ENCODE results near the gene MYOF. TPM values are rescaled to one million over a fixed set of nuclear protein-coding genes. Genes with fewer than 3 reads are reported as not detected.

The MYOF gene
- total RNA-seq, 2 experiments from 2014 or later, result 22.1 to 22.8 TPM

DNA sequence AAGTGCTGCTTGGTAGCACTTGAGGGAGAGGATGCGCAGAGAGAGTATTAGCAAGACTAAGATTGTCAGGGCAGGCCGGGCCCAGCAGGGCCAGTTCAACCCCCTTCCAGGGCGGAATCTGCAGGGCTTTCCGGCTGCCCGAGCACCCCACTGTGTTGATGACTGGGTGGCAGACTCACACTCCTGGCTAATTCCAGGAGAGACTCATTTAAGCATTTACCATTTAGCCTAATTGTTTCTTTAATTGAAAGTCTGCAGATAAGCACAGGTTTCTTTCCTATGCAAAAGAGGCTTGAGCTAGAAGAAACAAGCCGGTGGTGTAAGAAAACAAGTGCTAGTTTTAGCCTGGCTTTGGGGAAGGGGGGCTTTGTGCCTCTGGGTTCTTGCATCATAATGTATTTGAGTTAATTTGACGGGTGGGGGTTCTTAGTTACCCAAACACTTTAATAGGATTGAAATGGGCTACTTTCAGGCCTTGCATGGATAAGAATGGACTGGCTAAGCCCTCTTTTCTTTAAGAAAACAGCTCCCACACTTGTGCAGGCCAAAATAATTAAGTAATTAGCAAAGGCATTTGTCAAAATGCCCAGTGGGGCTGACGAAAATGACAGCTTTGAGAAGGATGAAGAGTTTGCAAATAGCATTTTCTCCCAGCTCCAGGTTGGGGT lies 201.3 kb downstream of the MYOF start:
- Mint-ChIP-seq H3K9me3 (no peaks in the 10 kb centered on the region), H3K4me1 (no peaks in the 10 kb centered on the region), H3K4me3 (no peak overlapping the region), H3K27ac (no peak overlapping the region), H3K27me3 (no peaks in the 10 kb centered on the region), H3K36me3 (no peaks in the 10 kb centered on the region)
- DNase-seq, result no peak

DNA sequence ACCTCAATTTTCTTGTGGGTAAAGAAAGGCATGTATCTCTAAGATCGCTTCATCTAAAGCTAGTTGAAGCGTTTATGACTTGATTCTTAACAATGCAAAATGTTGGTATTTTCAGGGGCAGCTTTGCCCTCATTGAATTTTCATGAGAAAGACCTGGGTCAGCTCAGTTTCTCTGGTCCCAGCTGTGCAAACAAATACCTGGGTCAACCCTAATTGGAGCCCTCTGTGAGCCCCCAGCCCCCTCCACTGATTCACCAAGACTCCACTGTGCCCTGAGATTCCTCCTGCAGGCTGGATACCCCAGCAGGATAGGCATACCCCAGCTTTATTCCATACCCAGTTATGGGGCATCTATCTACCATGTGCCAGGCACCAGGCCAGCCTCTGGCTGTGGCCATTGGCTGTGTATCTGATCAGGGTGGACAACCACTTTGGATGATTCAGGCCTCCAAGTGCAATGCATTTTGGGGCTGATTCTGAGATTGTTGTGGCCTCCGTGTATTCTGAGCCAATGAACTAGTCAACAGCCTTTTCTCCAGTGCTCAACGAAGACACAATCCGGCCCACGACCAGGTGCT lies 201.9 kb downstream of the MYOF start:
- Mint-ChIP-seq H3K27me3 (no peaks in the 10 kb centered on the region), H3K9me3 (no peaks in the 10 kb centered on the region), H3K4me1 (no peaks in the 10 kb centered on the region), H3K27ac (no peak overlapping the region), H3K4me3 (no peak overlapping the region), H3K36me3 (no peaks in the 10 kb centered on the region)
- no peak for DNase-seq

- Mint-ChIP-seq H3K27me3 (no peaks in the 10 kb centered on the region), H3K4me3 (no peak overlapping the region), H3K4me1 (peaks cover 2% of the 10 kb centered on the region), H3K36me3 (no peaks in the 10 kb centered on the region), H3K9me3 (no peaks in the 10 kb centered on the region), H3K27ac (no peak overlapping the region)
- no peak for DNase-seq
These were observed 204.8 kb downstream of the MYOF start for GRCh38 chr10:93277360-93277759.

DNA sequence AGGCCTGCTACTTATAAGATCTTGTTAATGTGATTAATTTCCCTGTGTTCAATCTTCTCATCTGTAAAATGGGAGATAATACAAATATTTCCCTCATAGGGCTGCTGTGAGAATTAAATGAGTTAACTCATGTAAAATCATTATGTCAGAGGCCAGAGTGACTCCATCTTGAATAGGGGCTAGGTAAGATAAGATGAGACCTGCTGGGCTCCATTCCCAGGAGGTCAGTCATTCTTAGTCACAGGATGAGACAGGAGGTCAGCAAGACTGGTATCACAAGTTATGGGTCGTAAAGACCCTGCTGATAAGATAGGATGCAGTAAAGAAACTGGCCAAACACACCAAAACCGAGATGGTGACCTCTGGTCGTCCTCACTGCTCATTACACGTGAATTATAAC lies 207.7 kb downstream of the MYOF start:
- Mint-ChIP-seq H3K9me3 (peaks cover 3% of the 10 kb centered on the region), H3K36me3 (no peaks in the 10 kb centered on the region), H3K27me3 (no peaks in the 10 kb centered on the region), H3K4me1 (peaks cover 2% of the 10 kb centered on the region), H3K4me3 (no peak overlapping the region), H3K27ac (no peak overlapping the region)
- no peak for DNase-seq

DNA sequence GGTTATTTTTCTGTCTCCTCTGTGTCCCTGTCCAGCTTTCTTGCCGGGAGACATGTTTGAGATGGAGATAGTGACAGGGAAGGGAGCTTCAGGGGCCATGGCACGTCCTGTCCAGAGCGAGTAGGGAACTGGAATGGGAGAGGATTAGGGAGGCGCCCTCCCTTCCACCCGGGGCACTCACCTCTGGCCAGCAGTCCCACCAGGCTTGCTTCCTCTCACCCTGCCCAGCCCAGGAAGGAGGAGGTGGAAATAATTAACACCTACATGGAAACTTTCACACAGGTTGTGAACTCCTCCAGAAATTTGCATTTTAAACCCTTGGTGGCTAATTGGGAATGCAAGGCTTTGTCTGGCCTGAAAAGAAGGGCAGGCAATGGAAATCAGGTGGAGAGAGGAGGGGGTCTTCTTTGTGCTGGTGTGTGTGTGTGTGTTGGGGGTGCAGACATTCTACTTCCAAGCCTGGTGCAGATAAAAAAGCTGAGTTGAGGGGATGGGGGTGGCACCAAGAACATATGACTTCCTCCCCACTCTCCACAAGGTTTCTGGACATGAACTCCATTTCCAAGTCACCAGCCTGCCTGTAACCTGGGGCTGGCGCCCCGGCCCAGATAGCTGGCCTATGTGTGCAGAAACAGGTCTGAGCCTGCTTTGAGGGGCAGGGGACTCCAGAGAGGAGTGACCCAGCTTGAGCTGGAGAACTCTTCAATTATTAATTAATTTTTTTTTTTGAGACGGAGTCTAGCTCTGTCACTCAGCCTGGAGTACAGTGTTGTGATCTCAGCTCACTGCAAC lies 209.1 kb downstream of the MYOF start:
- Mint-ChIP-seq H3K4me3 (no peak overlapping the region), H3K27me3 (no peaks in the 10 kb centered on the region), H3K9me3 (peaks cover 5% of the 10 kb centered on the region), H3K4me1 (peaks cover 8% of the 10 kb centered on the region), H3K27ac (no peak overlapping the region), H3K36me3 (no peaks in the 10 kb centered on the region)
- no peak for DNase-seq

- Mint-ChIP-seq H3K27ac (no peak overlapping the region), H3K36me3 (no peaks in the 10 kb centered on the region), H3K9me3 (peaks cover 5% of the 10 kb centered on the region), H3K4me3 (no peak overlapping the region), H3K4me1 (peaks cover 14% of the 10 kb centered on the region), H3K27me3 (no peaks in the 10 kb centered on the region)
- no peak for DNase-seq
These were observed 210.8 kb downstream of the MYOF start for GRCh38 chr10:93271347-93271746.

- Mint-ChIP-seq H3K4me1 (peaks cover 14% of the 10 kb centered on the region), H3K4me3 (no peak overlapping the region), H3K36me3 (no peaks in the 10 kb centered on the region), H3K9me3 (peaks cover 5% of the 10 kb centered on the region), H3K27ac (no peak overlapping the region), H3K27me3 (no peaks in the 10 kb centered on the region)
- no peak for DNase-seq
These were observed 212.9 kb downstream of the MYOF start for GRCh38 chr10:93269281-93269680.

DNA sequence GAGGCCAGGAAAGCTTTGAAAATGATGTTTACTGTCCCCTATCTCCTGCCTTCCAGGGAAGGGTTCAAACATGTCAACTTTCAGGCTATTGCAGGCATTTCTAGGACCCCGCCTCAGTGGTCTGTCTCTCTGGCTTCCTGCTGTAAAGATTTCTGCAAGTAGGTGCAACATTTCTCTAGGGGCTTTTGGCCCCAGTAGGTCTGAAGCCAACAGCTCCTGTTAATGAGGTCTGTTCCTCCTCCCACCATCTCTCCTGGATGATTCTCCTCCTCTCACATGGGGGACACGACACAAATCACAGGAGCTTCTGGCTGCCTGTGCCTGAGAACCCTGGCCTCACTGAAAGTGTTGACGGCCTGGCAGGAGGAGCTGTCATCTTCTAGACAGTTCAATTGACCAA lies 214.1 kb downstream of the MYOF start:
- H3K27ac Mint-ChIP-seq, result no peak overlapping the region
- H3K27me3 Mint-ChIP-seq, result no peaks in the 10 kb centered on the region
- H3K4me1 Mint-ChIP-seq, result peaks cover 12% of the 10 kb centered on the region
- peaks cover 5% of the 10 kb centered on the region for H3K9me3 Mint-ChIP-seq
- H3K36me3 Mint-ChIP-seq, result no peaks in the 10 kb centered on the region
- no peak for DNase-seq
- H3K4me3 Mint-ChIP-seq, result no peak overlapping the region

DNA sequence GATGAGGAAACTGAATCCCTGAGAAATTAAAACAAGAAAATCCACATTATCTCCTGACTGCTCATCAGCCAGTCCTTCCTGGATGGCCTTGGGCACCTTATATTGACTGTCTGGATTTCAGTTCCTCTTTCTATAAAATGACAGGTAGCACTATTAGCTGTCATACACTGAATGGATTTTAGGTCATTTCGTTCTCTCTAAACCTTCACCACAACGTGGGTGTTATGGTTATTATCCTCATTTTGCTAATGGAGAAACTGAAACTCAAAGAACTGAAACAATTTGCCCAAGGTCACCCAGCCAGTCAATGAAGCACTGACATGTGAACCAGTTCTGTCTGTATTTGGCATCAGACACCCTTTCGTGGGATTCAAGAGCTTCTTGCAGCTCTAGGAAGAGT lies 214.6 kb downstream of the MYOF start:
- peaks cover 12% of the 10 kb centered on the region for H3K4me1 Mint-ChIP-seq
- DNase-seq, result no peak
- no peaks in the 10 kb centered on the region for H3K27me3 Mint-ChIP-seq
- peaks cover 5% of the 10 kb centered on the region for H3K9me3 Mint-ChIP-seq
- H3K36me3 Mint-ChIP-seq, result no peaks in the 10 kb centered on the region
- no peak overlapping the region for H3K27ac Mint-ChIP-seq
- no peak overlapping the region for H3K4me3 Mint-ChIP-seq

DNA sequence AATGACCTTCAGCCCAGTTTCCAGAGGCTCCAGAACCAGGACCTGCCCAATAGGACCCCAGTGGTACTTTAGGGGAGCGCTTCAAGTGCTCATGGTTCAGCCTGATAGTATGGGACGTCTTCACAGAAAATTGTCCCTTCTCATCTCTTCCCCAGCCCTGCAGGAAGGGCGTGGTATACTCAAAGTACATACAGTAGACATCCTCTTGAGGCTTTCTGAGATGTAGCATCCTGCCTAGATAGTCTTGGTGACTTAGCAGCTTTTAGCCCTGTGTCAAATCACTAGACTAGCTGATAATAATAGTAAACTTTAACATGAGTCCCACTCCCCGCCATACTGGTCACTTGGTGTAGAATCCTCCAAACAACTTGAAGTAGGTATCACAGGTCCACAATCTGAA lies 215.3 kb downstream of the MYOF start:
- no peak for DNase-seq
- no peaks in the 10 kb centered on the region for H3K36me3 Mint-ChIP-seq
- H3K27me3 Mint-ChIP-seq, result no peaks in the 10 kb centered on the region
- no peak overlapping the region for H3K27ac Mint-ChIP-seq
- peaks cover 5% of the 10 kb centered on the region for H3K9me3 Mint-ChIP-seq
- H3K4me3 Mint-ChIP-seq, result no peak overlapping the region
- H3K4me1 Mint-ChIP-seq, result peaks cover 12% of the 10 kb centered on the region

GRCh38 chr10:93261961-93262610 lies 220.0 kb downstream of the MYOF start:
- H3K4me1 Mint-ChIP-seq, result no peaks in the 10 kb centered on the region
- H3K27ac Mint-ChIP-seq, result no peak overlapping the region
- no peaks in the 10 kb centered on the region for H3K36me3 Mint-ChIP-seq
- DNase-seq, result no peak
- H3K4me3 Mint-ChIP-seq, result no peak overlapping the region
- H3K27me3 Mint-ChIP-seq, result no peaks in the 10 kb centered on the region
- no peaks in the 10 kb centered on the region for H3K9me3 Mint-ChIP-seq

- no peak for DNase-seq
- no peaks in the 10 kb centered on the region for H3K27me3 Mint-ChIP-seq
- no peaks in the 10 kb centered on the region for H3K36me3 Mint-ChIP-seq
- H3K4me1 Mint-ChIP-seq, result no peaks in the 10 kb centered on the region
- no peak overlapping the region for H3K27ac Mint-ChIP-seq
- H3K9me3 Mint-ChIP-seq, result no peaks in the 10 kb centered on the region
- H3K4me3 Mint-ChIP-seq, result no peak overlapping the region
These were observed 221.0 kb downstream of the MYOF start for GRCh38 chr10:93261089-93261488.

DNA sequence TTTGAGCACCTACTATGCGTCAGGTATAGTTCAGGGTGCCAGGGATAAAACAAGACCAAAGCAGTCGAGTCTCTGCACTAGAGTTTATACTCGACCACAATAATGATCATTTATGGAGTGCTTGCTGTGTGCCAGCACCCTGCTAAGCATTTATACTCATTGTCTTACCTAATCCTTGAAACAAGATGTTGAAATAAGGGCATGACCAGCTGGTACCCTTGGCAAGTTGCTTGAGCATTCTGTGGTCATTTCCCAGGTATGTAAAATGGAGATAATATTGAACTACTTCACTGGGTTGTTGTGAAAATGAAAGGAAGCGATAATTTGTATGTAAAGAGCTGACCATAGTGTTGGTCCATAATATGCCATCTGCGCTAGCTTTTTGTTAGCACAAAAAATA lies 223.0 kb downstream of the MYOF start:
- no peaks in the 10 kb centered on the region for H3K27me3 Mint-ChIP-seq
- H3K27ac Mint-ChIP-seq, result no peak overlapping the region
- no peaks in the 10 kb centered on the region for H3K36me3 Mint-ChIP-seq
- no peaks in the 10 kb centered on the region for H3K9me3 Mint-ChIP-seq
- H3K4me3 Mint-ChIP-seq, result no peak overlapping the region
- no peak for DNase-seq
- H3K4me1 Mint-ChIP-seq, result no peaks in the 10 kb centered on the region

Data from activated naive CD8-positive, alpha-beta T cell treated with anti-CD3 and anti-CD28 coated beads for 36 hours (primary cell).